Mononuclear cell (primary cell): Measurements from ENCODE around the gene LIFR. TPM values are rescaled to one million over a fixed set of nuclear protein-coding genes. Genes with fewer than 3 reads are reported as not detected.

Source experiments
- H3K27me3 ChIP-seq: 2 replicates; pipeline ENCODE4 v1.6.0; 2011; ENCODE audit warnings: low read length, control low read depth; ENCODE audit not compliant: insufficient read depth
- H3K4me1 ChIP-seq: 2 replicates; pipeline ENCODE4 v1.5.1; 2011; ENCODE audit warnings: mild to moderate bottlenecking, low read length, control low read depth; ENCODE audit not compliant: insufficient read depth
- H3K4me3 ChIP-seq: 2 replicates; pipeline ENCODE4 v1.5.1; 2011; ENCODE audit warnings: mild to moderate bottlenecking, low read length, moderate library complexity
- H3K9me3 ChIP-seq: 2 replicates; pipeline ENCODE4 v1.5.1; 2011; ENCODE audit warnings: low read depth, mild to moderate bottlenecking, control low read depth, low read length
- total RNA-seq: library from RNA; depleted of rRNA; stranded (reverse); fragments of >200 nt; gene quantifications from one replicate; pipeline ENCODE4 v1.2.3, GENCODE V29; 2012

LIFR gene
- total RNA-seq, 1 donor = 0.31 TPM

DNA sequence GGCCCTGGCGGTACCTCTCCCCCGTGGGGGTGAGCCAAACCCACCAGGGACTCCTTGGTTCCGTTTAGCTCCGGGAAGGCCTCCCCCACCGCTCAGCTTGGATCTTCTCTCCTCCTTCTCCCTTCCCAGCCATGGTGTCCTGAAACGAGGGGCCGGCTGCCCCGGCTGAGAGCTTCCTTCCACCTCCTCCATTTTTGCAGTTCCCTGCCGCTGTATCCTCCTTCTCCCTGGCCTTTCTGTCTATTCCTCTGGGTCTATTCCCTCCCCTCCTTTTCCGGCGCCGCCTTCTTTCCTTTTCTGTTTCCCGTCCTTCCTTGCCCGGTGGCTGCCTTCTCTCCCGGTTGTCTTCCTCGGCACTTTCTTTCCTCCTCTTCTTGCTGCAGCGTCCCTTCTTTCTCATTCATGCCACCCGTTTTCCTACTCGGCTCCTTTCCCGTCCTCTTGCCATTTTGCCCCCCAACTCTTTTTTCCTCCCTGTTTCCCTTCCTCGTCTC, 110.4 kb downstream of the LIFR start:
- Histone ChIP-seq H3K9me3 (no peaks in the 10 kb centered on the region), H3K4me3 (no peak overlapping the region), H3K27me3 (peaks cover 76% of the 10 kb centered on the region), H3K4me1 (no peaks in the 10 kb centered on the region)

DNA sequence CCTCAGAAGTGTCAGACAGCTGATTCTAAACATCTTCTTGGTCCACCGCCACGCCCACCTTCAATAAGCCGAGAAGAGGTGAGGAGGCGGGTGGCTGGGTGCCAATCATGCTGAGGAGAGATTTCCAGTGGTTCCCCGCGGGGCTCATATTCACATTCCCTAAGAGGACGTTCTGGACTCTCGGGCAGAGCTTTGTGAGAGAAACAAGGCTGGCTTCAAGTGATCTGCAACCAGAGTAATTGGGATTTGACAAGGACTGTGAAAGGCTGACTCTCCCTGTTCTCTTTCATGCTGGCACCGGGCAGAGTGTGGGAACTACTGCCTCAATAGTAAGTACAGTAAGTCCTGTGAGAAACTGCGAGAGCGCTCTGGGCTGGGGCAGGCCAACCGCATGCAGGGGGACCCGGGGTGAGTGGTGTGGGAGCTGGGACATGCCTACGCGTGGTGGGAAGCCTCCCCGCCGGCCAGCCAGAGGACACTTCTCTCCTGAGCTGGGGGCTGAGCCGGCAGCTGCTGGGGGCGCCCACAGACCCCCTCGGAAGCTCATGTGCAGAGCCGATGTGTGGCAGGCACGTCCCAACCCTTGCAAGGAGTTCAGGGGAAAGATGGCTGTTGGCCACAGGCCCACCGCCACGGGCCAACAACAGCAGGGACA, 110.9 kb downstream of the LIFR start:
- Histone ChIP-seq H3K4me3 (no peak overlapping the region), H3K9me3 (no peaks in the 10 kb centered on the region), H3K4me1 (no peaks in the 10 kb centered on the region), H3K27me3 (peaks cover 76% of the 10 kb centered on the region)

DNA sequence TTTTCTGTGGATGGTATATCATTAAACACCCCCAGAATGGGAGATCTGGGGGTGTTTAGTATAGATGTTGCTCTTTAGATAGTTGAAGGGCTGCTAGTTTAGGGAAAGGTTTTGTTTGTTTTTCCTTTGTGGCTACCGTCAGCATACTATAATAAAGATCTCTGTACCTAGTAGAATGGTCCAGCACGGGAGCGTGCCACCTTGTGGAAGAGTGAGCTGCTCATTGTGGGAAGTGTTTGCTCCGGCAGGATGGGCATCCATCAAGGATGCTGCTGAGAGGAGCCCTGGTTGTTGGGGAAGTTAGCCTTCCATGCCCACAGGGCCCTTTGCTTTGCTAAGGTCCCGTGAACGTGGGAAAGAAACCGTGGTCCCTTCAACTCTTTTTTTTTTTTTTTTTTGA, 113.1 kb downstream of the LIFR start:
- Histone ChIP-seq H3K9me3 (no peaks in the 10 kb centered on the region), H3K27me3 (peaks cover 76% of the 10 kb centered on the region), H3K4me1 (no peaks in the 10 kb centered on the region), H3K4me3 (no peak overlapping the region)

DNA sequence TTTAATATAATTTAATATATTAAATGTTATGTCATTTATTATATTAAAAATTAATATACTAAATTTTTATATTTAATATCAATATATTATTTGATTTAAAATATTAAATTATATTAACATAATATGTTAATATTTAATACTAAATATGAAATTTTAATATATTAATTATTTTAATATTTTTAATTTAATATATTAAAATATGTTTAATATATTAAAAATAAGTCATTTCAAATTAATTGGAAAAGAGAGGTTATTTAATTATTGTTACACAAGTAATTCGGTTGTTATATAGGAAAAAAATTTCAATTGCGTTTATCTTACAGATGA, 114.2 kb downstream of the LIFR start:
- Histone ChIP-seq H3K9me3 (no peaks in the 10 kb centered on the region), H3K4me1 (no peaks in the 10 kb centered on the region), H3K4me3 (no peak overlapping the region), H3K27me3 (peaks cover 69% of the 10 kb centered on the region)

DNA sequence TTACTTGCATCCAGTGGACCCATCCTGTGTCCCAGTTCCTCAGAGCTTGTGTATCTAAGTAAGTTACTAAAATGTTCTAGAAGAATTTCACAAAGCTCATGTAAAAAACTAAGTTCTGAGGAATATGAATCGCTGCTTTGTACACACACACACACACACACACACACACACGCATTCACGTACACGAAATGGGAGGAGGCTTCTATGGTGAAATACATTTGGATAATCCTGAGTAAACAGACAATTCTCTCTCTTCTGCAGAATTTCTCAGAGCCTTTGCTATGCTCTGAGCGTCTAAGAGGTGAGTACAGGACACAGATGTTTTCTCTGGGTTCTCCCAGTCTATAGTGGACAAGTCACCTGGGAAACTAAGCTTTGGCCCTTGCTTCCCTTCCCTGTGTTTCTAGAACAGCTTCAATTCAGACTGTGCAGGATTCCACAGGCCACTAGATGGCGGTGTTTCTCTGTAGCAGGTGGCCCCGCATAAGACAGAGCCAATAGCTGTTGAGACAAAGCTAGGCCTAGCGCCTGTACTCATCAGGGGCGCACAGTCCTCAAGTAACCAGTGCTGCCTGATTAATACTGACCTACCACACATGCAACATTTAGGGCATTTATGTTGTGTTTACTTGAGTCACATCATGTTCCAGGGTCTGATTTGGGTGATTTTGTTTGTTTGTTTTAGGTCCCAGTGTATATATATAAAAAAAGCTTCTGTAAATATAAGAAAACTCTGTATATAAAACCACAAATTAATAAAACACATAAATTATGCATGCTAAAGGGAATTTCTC, 114.8 kb downstream of the LIFR start:
- no peaks in the 10 kb centered on the region for H3K4me1 ChIP-seq
- H3K9me3 ChIP-seq = no peaks in the 10 kb centered on the region
- H3K27me3 ChIP-seq = peaks cover 69% of the 10 kb centered on the region
- no peak overlapping the region for H3K4me3 ChIP-seq

DNA sequence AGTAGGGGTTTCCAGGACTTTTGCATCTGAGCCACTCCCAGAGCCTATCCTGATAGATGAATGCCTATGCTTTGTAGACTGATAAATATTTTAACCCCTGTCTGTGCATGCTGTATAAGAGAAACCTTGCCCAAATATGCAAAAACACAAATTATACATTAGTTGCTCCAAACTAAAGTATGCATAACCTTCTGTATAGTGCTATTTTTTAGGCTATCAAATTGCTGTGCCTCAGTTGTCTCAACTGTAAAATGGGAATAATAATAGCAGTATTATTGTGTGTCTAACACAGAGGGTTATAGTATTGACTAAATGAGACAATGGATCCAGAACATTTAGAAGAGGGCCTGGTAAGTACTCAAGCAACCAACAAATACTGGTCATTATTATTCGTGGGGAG, 117.7 kb downstream of the LIFR start:
- no peak overlapping the region for H3K4me3 ChIP-seq
- peaks cover 66% of the 10 kb centered on the region for H3K27me3 ChIP-seq
- H3K9me3 ChIP-seq = no peaks in the 10 kb centered on the region
- no peaks in the 10 kb centered on the region for H3K4me1 ChIP-seq

DNA sequence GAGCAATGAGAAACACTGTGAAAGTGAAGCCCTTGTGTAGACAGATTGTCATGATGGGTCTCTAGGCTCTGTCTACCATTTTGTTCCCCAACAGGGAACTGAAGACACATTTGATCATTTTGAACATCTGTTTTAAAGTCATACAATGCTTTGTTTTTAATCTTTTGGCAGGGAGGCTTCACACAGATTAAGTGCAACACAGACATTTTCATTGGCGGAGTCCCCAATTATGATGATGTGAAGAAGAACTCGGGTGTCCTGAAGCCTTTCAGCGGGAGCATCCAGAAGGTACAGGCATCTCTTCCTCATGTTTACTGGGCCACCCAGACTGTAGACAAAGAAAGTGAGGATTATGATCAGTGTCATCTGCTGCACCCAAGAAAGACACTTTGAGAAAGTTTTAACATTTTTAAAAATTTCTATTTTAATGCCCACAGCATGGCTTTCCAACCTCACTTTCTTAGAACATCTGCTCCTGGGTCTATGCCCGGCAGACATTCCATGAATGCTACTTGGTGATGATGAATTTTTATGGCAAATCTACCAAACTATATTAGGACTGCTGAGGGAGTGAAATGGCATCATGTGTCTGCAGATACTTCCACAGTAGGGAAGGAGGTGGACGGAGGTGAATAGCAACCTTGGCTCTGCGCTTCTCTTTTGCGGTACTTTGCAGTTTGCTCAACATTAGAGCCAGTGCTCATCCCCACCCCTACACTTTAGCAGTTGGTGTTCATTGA, 121.3 kb downstream of the LIFR start:
- Histone ChIP-seq H3K4me1 (no peaks in the 10 kb centered on the region), H3K4me3 (no peak overlapping the region), H3K9me3 (no peaks in the 10 kb centered on the region), H3K27me3 (peaks cover 65% of the 10 kb centered on the region)

DNA sequence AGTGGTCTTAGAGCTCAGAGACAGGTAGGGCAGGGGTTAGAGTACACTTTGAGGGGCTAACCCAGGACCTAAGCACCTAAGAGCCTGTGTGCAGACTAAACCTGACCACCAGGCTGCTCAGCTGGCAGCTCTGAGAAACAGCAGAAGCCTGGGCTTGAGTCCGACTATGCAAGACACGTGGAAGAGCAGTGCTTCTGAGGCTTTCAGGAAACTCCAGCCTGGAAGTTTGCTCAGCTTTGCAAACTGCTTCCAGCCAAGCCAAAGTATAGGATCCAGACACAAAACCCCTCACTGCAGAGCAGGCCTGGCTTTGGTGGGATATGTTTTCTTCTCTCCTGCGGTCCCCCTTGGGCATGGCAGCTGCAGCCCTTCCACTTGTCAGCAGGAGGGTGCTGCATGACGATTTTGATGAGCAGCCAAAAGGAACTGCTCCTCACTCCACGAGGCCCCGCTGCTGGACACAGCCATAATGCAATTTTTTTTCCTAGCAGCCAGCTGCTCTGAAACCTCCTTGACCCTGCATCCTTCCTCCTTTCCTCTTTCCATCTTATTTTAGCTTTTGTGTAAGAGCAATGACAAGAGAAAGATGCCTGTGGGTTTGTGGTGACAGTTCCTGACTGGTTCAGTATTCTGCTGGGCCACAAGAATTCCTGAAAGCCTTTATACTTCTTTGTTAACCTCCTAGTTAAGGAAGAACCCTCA, 123.1 kb downstream of the LIFR start:
- H3K4me1 ChIP-seq = no peaks in the 10 kb centered on the region
- H3K4me3 ChIP-seq = no peak overlapping the region
- peaks cover 48% of the 10 kb centered on the region for H3K27me3 ChIP-seq
- no peaks in the 10 kb centered on the region for H3K9me3 ChIP-seq

DNA sequence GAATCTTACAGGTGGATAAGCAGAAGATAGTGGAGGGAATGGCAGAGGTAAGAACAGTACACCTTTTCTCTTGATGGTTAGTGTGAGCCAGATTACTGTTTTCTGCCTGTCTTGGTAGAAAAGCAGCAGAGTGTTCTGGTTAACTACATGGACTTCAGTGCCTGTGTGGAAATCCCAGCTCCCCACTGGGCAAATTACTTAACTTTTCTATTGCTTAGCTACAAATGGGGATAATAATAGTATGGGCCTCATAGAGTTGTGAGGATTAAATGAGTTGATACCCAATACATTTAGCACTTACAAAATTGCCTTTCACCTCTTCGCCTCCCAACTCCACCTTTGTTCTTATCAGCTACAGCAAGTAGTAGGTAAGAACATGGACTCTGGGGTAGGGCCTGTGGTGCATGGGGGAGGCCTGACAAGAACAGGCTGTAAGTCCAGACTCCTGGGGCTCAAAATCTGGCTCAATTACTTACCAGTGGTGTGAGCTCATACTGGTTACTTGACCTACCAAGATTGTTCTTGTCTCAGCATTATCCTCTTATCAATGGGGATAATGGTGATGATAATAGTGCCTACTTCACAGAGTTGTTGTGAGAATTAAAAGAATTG, 125.1 kb downstream of the LIFR start:
- H3K4me3 ChIP-seq = no peak overlapping the region
- no peaks in the 10 kb centered on the region for H3K9me3 ChIP-seq
- peaks cover 53% of the 10 kb centered on the region for H3K27me3 ChIP-seq
- no peaks in the 10 kb centered on the region for H3K4me1 ChIP-seq

DNA sequence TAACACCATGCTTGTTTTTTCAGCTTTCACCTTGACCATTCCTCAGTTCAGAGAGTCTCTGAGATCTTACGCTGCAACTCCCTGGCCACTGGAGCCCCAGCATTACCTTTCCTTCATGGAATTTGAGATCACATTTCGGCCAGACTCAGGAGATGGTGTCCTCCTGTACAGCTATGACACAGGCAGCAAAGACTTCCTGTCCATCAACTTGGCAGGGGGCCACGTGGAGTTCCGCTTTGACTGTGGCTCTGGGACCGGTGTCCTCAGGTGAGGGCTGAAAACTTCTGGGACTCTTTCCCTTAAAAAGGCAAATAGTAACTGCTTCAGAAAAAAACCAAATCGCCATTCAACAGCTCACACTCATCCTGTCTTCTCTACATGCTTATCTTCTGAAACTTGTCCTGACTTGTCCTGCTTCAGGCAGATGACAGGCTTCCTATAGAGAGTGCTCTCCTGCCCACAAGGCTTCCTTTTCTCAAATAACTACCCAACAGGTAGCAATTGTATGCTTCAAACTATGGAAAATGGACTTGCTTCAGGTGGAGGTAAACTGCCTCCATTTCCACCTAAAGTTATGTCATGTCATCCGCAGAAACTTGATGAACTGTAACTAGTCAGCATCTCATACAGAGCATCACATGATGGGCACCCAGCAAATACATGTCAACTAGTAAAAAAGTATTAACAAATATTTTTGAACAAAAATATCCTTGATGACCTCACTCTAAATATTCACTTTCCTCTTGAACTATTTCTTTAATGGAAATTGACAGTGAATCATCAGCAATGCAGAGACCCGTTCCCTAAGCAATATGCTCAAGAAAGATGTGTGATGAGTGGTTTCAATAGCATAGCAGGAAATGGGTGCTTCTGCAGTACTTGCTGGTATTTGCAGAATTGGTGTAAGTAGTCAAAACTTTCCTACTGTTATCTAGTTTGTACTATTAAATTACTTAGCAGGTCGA, 129.2 kb downstream of the LIFR start:
- H3K9me3 ChIP-seq = no peaks in the 10 kb centered on the region
- H3K27me3 ChIP-seq = peaks cover 47% of the 10 kb centered on the region
- no peak overlapping the region for H3K4me3 ChIP-seq
- no peaks in the 10 kb centered on the region for H3K4me1 ChIP-seq

DNA sequence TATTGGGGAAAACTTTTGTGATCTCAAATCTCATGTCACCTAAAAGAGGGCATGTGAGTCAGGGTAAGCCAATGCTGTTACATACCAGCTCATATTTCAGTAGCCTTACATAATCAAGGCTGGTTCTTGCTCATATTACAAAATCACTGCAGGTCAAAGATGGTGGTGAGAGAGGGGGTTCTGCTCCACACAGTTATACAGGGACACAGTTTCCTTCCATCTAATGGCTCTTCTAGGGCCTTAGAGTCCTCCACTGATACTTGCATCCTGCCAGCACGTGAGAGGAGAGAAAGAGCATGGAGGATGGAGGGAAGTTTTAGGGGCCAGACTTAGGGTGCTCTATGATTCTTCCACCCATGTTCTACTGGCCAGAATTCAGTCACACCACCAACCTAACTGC, 130.0 kb downstream of the LIFR start:
- H3K9me3 ChIP-seq = no peaks in the 10 kb centered on the region
- H3K27me3 ChIP-seq = peaks cover 45% of the 10 kb centered on the region
- H3K4me3 ChIP-seq = no peak overlapping the region
- no peaks in the 10 kb centered on the region for H3K4me1 ChIP-seq
